MCF 10A (cell line): ENCODE data around the gene NPIPB8. TPM values are rescaled to one million over a fixed set of nuclear protein-coding genes. Genes with fewer than 3 reads are reported as not detected.
"Not testable (repeated sequence)": the region's sequence is repeated elsewhere in the genome, so short reads cannot be mapped to it uniquely, and the experiment has no call there.

ENCODE experiments used
- BruUV-seq: library from RNA; stranded (reverse); fragments of 400-500 nt; replicated peaks from 2 replicates; lab custom pipeline; 2021; lab: Mats Ljungman, UMichigan
- CTCF ChIA-PET: fragments of 300-600 bp; sonication (Branson Sonifier 250); formaldehyde crosslinking; extraction: SDS; loops from one replicate; lab custom pipeline; 2021; ENCODE audit warnings: antibody characterized with exemption, inconsistent platforms; lab: Yijun Ruan, JAX
- POLR2A ChIA-PET: fragments of 300-600, 350-650 bp; sonication (Branson Sonifier 250); formaldehyde crosslinking; extraction: SDS; loops from one replicate; lab custom pipeline; 2020; ENCODE audit warnings: antibody characterized with exemption, inconsistent platforms; lab: Yijun Ruan, JAX
- DNase-seq: peaks from one replicate; pipeline ENCODE4 v3.0.0-alpha.2; 2018; ENCODE audit not compliant: unreplicated experiment
- H3K27ac Mint-ChIP-seq: one replicate; pipeline ENCODE4 v1.8.0; 2022; ENCODE audit warnings: mild to moderate bottlenecking, low read depth, mixed read lengths; ENCODE audit not compliant: unreplicated experiment
- H3K27me3 Mint-ChIP-seq: one replicate; pipeline ENCODE4 v1.8.0; 2022; ENCODE audit warnings: mixed read lengths; ENCODE audit not compliant: insufficient read depth, unreplicated experiment
- H3K36me3 Mint-ChIP-seq: one replicate; pipeline ENCODE4 v1.8.0; 2022; ENCODE audit warnings: mild to moderate bottlenecking, moderate library complexity, mixed read lengths; ENCODE audit not compliant: insufficient read depth, unreplicated experiment
- H3K4me1 Mint-ChIP-seq: one replicate; pipeline ENCODE4 v1.8.0; 2022; ENCODE audit warnings: mixed read lengths; ENCODE audit not compliant: insufficient read depth, unreplicated experiment
- H3K4me3 Mint-ChIP-seq: one replicate; pipeline ENCODE4 v1.8.0; 2022; ENCODE audit warnings: mild to moderate bottlenecking, moderate library complexity, mixed read lengths; ENCODE audit not compliant: unreplicated experiment
- H3K9me3 Mint-ChIP-seq: one replicate; pipeline ENCODE4 v1.8.0; 2022; ENCODE audit warnings: mixed read lengths; ENCODE audit not compliant: unreplicated experiment
- CTCF ChIP-seq: fragments of 200-600 bp; IDR thresholded peaks from one replicate; pipeline ENCODE4 v1.8.0; 2022; ENCODE audit warnings: antibody characterized with exemption, mild to moderate bottlenecking; ENCODE audit not compliant: unreplicated experiment
- intact Hi-C: fragments of 100-400 bp; cut with micrococcal nuclease; formaldehyde crosslinking; loops from 2 replicates; pipeline ENCODE4 v1.14.1; 2022
- total RNA-seq: library from RNA; stranded (reverse); gene quantifications from 2 replicates; pipeline ENCODE4 v1.2.3, GENCODE V29; 2022

Gene NPIPB8
- total RNA-seq, 1 experiment from 2014 or later: not detected

- not testable (repeated sequence) for H3K9me3 Mint-ChIP-seq
Observed at GRCh38 chr16:28602062-28602461, 35.8 kb upstream of the NPIPB8 start.

GRCh38 chr16:28602529-28602928 lies 35.3 kb upstream of the NPIPB8 start:
- Mint-ChIP-seq H3K4me1 (no peaks in the 10 kb centered on the region), H3K4me3 (no peak overlapping the region), H3K27ac (no peak overlapping the region), H3K27me3 (no peaks in the 10 kb centered on the region), H3K36me3 (no peaks in the 10 kb centered on the region), H3K9me3 (no peaks in the 10 kb centered on the region)
- DNase-seq: no peak
- BruUV-seq: no TSS peak
- ChIA-PET CTCF (no interaction called here), POLR2A (no interaction called here)
- no peak for TF ChIP-seq CTCF
- intact Hi-C loops: no loop called here

More at GRCh38 chr16:28602062-28602461, 35.8 kb upstream of the NPIPB8 start:
- intact Hi-C loops, H3K4me1 Mint-ChIP-seq, BruUV-seq, H3K4me3 Mint-ChIP-seq, CTCF ChIA-PET, H3K27me3 Mint-ChIP-seq, H3K36me3 Mint-ChIP-seq, DNase-seq, H3K27ac Mint-ChIP-seq, POLR2A ChIA-PET: not testable (repeated sequence)

GRCh38 chr16:28603381-28604185 lies 34.3 kb upstream of the NPIPB8 start:
- Mint-ChIP-seq H3K36me3 (no peaks in the 10 kb centered on the region), H3K4me3 (no peak overlapping the region), H3K27ac (no peak overlapping the region), H3K4me1 (no peaks in the 10 kb centered on the region), H3K9me3 (no peaks in the 10 kb centered on the region), H3K27me3 (no peaks in the 10 kb centered on the region)
- no TSS peak for BruUV-seq
- TF ChIP-seq CTCF: no peak
- DNase-seq: no peak
- intact Hi-C loops: no loop called here
- CTCF ChIA-PET: interaction anchor here (2.1 kb wide), 1 partner anchor 13 kb away, joined by 9 read pairs; no protein-coding TSS in a partner anchor
- POLR2A ChIA-PET: interaction anchor here (0.5 kb wide), 1 partner anchor 1463 kb away, joined by 3 read pairs; no protein-coding TSS in a partner anchor

- Mint-ChIP-seq H3K36me3 (no peaks in the 10 kb centered on the region), H3K4me3 (no peak overlapping the region), H3K4me1 (no peaks in the 10 kb centered on the region), H3K27me3 (no peaks in the 10 kb centered on the region), H3K27ac (no peak overlapping the region), H3K9me3 (no peaks in the 10 kb centered on the region)
- POLR2A ChIA-PET: interaction anchor here (0.5 to 0.7 kb wide), 2 partner anchors 12 to 1462 kb away, joined by 3 to 4 read pairs; no protein-coding TSS in a partner anchor
- intact Hi-C loops: no loop called here
- TF ChIP-seq CTCF: no peak
- no TSS peak for BruUV-seq
- CTCF ChIA-PET: interaction anchor here (0.7 to 2.1 kb wide), 2 partner anchors 12 to 77 kb away, joined by 3 to 9 read pairs; no protein-coding TSS in a partner anchor
- DNase-seq: no peak
Observed at GRCh38 chr16:28604186-28604565, 33.7 kb upstream of the NPIPB8 start.
